Adrenal gland (tissue), 5 donors: ENCODE results near the gene SEC14L5.

Experiments used
- CTCF ChIP-seq, 6 experiments: fragments of 450-650 bp in 4 of 6; fragments of 200-600 bp in 2 of 6; sonication (generic) in 1 of 6; IDR thresholded peaks; 1 replicate in 5 of 6; 2 replicates in 1 of 6; pipeline versions ENCODE4 v1.5.1 to v1.8.0; 2016 to 2021; ENCODE audit warnings: antibody characterized with exemption in 6 of 6, mild to moderate bottlenecking in 2 of 6, moderate library complexity in 1 of 6
- POLR2A ChIP-seq, 2 donors: fragments of 450-650 bp; IDR thresholded peaks; one replicate each; pipeline ENCODE4 v1.6.1; 2017; ENCODE audit warnings: antibody characterized with exemption in 2 of 2, mild to moderate bottlenecking in 2 of 2, moderate library complexity in 1 of 2
- donor health status: DM: no; HTN: no; CAD: no.

GRCh38 chr16:4931381-4931780, 26.7 kb upstream of the SEC14L5 start:
- TF ChIP-seq POLR2A (IDR thresholded peaks at IDR 0.05): no peak
- TF ChIP-seq CTCF (IDR thresholded peaks at IDR 0.05): no peak
